ENCODE results near the gene AGAP1.

The AGAP1 gene

GRCh38 chr2:235740821-235741220 is 247.0 kb downstream of the AGAP1 start:
- in situ Hi-C loops (cut with HindIII; ENCODE audit: low pct_ligation_motif_present, low sequenced_read_pairs), result no loop called here
- no peak overlapping the region for H3K27ac ChIP-seq
- no peaks in the 10 kb centered on the region for H3K36me3 ChIP-seq (replicated peaks)
- no peaks in the 10 kb centered on the region for H3K27me3 ChIP-seq (replicated peaks)
- H3K4me3 ChIP-seq (ENCODE audit: low read depth, low read length), result no peak overlapping the region
- TF ChIP-seq, protein P1, sequence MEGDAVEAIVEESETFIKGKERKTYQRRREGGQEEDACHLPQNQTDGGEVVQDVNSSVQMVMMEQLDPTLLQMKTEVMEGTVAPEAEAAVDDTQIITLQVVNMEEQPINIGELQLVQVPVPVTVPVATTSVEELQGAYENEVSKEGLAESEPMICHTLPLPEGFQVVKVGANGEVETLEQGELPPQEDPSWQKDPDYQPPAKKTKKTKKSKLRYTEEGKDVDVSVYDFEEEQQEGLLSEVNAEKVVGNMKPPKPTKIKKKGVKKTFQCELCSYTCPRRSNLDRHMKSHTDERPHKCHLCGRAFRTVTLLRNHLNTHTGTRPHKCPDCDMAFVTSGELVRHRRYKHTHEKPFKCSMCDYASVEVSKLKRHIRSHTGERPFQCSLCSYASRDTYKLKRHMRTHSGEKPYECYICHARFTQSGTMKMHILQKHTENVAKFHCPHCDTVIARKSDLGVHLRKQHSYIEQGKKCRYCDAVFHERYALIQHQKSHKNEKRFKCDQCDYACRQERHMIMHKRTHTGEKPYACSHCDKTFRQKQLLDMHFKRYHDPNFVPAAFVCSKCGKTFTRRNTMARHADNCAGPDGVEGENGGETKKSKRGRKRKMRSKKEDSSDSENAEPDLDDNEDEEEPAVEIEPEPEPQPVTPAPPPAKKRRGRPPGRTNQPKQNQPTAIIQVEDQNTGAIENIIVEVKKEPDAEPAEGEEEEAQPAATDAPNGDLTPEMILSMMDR (IDR thresholded peaks at IDR 0.05; ENCODE audit: low read depth, low read length, missing control alignments), result peak; percentile 56
- no peak for DNase-seq

DNA sequence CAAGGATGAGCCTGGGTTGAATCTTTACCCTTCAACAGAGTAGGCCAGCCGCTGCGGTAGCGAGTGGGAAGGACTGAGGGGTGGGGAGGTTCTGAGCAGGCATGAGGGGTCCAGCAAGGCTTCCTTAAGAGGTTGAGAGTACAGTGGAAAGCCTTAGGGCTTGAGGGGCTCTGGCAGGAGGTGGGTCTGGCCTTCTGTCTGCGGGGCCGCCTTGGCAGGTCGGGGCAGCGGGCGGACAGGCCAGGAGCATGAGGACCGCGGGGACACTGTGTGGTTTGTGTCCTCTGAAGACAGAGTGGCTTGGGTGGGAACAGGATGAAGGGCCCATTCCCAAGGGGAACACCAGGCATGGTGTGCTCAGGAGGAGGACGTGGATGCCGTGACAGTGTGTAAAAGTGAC is 250.3 kb downstream of the AGAP1 start:
- no peak overlapping the region for H3K4me3 ChIP-seq (ENCODE audit: low read depth, low read length)
- in situ Hi-C loops (cut with HindIII; ENCODE audit: low pct_ligation_motif_present, low sequenced_read_pairs), result no loop called here
- no peak overlapping the region for H3K27ac ChIP-seq
- DNase-seq, result no peak
- TF ChIP-seq, protein P1 (IDR thresholded peaks at IDR 0.05; ENCODE audit: low read depth, low read length, missing control alignments), result no peak
- no peaks in the 10 kb centered on the region for H3K27me3 ChIP-seq (replicated peaks)
- no peaks in the 10 kb centered on the region for H3K36me3 ChIP-seq (replicated peaks)

DNA sequence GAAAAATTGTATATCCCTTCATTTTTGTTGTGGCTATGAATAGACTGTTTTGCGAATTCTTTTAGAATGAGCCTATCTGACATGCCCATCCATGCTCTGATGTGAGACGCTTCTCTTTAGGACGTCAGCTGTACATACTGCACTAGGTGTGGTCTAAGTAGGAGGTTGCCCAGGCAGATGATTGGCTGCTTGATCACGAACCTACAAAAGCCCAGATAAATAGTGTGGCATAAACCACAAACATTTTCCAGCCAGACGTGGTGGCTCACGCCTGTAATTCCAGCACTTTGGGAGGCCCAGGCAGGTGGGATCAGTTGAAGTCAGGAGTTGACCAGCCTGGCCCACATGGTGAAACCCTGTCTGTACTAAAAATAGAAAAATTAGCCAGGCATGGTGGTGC is 251.8 kb downstream of the AGAP1 start:
- Histone ChIP-seq H3K27ac (no peak overlapping the region), H3K36me3 (replicated peaks) (no peaks in the 10 kb centered on the region), H3K27me3 (replicated peaks) (no peaks in the 10 kb centered on the region), H3K4me3 (ENCODE audit: low read depth, low read length) (no peak overlapping the region)
- DNase-seq, result peak; percentile 25
- TF ChIP-seq, protein P1 (IDR thresholded peaks at IDR 0.05; ENCODE audit: low read depth, low read length, missing control alignments), result no peak
- in situ Hi-C loops (cut with HindIII; ENCODE audit: low pct_ligation_motif_present, low sequenced_read_pairs), result no loop called here

DNA sequence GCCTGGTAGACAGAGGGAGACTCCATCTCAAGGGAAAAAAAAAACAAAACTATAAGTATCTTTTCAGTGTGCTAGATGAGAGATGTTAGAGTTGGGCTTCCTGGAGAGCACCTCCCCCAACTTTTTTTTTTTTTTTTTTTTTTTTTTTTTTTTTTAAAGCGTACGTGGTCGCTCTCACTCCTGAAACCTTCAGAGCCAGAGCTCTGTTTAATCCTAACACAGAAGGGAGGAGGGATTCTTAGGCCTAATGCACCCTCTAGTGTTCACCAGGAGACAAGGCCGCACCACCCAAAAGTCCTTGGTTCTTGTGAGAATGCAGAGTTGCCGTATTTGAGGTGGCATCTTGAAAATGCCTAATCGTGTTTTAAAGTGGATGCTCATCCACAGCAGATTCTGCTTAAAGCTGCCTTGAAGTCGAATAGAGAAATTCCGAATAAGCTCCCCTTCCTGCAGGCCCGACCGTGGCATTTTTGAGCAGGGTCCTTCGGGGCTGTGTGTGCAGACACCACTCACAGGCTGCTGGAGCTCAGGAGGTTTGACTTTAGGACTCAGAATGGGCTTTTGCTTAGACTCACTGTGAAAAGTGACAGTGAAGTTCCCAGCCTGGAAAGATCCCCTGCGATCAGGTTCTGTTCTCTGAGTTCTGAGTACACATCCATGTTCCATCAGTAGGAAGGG is 252.6 kb downstream of the AGAP1 start:
- H3K36me3 ChIP-seq (replicated peaks), result no peaks in the 10 kb centered on the region
- TF ChIP-seq, protein P1 (IDR thresholded peaks at IDR 0.05; ENCODE audit: low read depth, low read length, missing control alignments), result peak; percentile 86
- DNase-seq, result peak; percentile 78
- no peaks in the 10 kb centered on the region for H3K27me3 ChIP-seq (replicated peaks)
- no peak overlapping the region for H3K4me3 ChIP-seq (ENCODE audit: low read depth, low read length)
- in situ Hi-C loops (cut with HindIII; ENCODE audit: low pct_ligation_motif_present, low sequenced_read_pairs), result no loop called here
- no peak overlapping the region for H3K27ac ChIP-seq

DNA sequence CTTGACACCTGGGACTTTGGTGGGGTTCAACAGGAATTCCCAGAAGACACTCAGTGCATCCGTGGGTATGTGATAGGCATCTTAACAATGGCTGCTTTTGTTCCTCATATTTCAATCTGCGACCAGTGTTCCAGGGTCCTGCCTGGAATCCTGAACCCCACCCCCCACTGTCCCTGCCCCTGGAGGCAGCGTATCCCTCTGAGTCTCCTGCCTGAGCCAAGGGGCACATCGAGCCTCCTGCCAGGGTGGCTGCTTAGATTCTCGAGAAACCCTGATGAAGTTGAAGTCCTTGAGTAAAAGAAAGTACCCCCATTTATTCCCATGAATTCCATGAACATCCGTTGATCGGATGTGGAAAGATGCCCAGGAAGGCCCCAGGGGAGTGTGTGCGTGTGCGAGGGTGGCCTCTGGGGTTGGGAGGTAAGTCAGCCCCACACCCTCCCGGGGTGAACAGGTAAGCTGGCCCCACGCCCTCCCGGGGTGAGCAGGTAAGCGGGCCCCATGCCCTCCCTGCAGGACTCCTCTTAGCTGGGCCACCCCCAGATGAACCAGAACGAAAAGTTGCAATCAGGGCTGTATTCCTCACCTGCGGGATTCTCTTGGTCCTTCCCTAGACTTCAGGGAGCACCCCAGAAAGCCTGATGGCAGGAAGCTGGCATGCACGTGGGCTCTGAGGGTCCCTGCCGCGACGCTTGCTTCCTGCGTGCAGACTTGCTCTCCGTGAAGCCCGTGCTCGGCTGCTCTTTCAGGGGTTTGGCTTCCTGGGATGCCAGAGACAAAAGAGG is 253.3 kb downstream of the AGAP1 start:
- DNase-seq, result no peak
- in situ Hi-C loops (cut with HindIII; ENCODE audit: low pct_ligation_motif_present, low sequenced_read_pairs), result no loop called here
- no peak overlapping the region for H3K4me3 ChIP-seq (ENCODE audit: low read depth, low read length)
- TF ChIP-seq, protein P1 (IDR thresholded peaks at IDR 0.05; ENCODE audit: low read depth, low read length, missing control alignments), result no peak
- H3K36me3 ChIP-seq (replicated peaks), result no peaks in the 10 kb centered on the region
- H3K27me3 ChIP-seq (replicated peaks), result no peaks in the 10 kb centered on the region
- H3K27ac ChIP-seq, result no peak overlapping the region

Measured in brain microvascular endothelial cell (primary cell).